Memory B cell (primary cell): ENCODE measurements around the gene RERE.

Experiments used
- ATAC-seq: fragments of 150-1000 bp; cut with Tn5 transposase; 2 replicates; pipeline ENCODE4 v1.10.0; 2021; ENCODE audit warnings: low read depth, mild to moderate bottlenecking, moderate library complexity
- DNase-seq, 2 donors: peaks; one replicate each; pipeline ENCODE4 v3.0.0; 2022; ENCODE audit warnings: low spot score in 2 of 2
- H3K27ac Mint-ChIP-seq: one replicate; pipeline ENCODE4 v1.8.0; 2022; ENCODE audit warnings: mild to moderate bottlenecking, moderate library complexity, mixed read lengths
- H3K27me3 Mint-ChIP-seq: one replicate; pipeline ENCODE4 v1.8.0; 2022; ENCODE audit warnings: mixed read lengths
- H3K36me3 Mint-ChIP-seq: one replicate; pipeline ENCODE4 v1.8.0; 2022; ENCODE audit warnings: mild to moderate bottlenecking, mixed read lengths
- H3K4me1 Mint-ChIP-seq: one replicate; pipeline ENCODE4 v1.8.0; 2022; ENCODE audit warnings: mixed read lengths
- H3K4me3 Mint-ChIP-seq: one replicate; pipeline ENCODE4 v1.8.0; 2022; ENCODE audit warnings: mild to moderate bottlenecking, moderate library complexity, mixed read lengths
- H3K9me3 Mint-ChIP-seq: one replicate; pipeline ENCODE4 v1.8.0; 2022; ENCODE audit warnings: mixed read lengths

Gene RERE

GRCh38 chr1:8352886-8353785 is 464.3 kb downstream of the RERE start:
- H3K27me3 Mint-ChIP-seq: peaks cover 2% of the 10 kb centered on the region
- DNase-seq (no peak), ATAC-seq (no peak)
- H3K9me3 Mint-ChIP-seq: no peaks in the 10 kb centered on the region
- peaks cover 4% of the 10 kb centered on the region for H3K4me1 Mint-ChIP-seq
- H3K4me3 Mint-ChIP-seq: no peak overlapping the region
- no peak overlapping the region for H3K27ac Mint-ChIP-seq
- H3K36me3 Mint-ChIP-seq: peaks cover 24% of the 10 kb centered on the region

DNA sequence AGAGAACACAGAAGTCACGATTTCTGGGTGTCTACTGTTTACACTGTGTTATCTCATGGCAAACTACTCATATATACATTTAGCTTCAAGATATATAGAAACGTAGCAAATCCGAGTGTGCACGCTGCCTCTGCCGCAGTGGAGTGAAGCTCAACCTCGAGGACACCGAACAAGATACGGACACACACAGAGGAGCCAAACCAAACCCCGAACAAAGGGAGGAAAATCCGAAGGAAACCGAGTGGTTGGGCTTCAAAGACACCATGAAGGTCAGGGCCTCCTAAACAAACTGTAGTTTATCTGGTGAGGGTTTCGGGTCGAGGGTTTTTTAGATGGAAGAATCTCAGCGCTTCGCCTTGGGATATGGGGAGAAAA is 465.0 kb downstream of the RERE start:
- Mint-ChIP-seq H3K4me3 (no peak overlapping the region), H3K36me3 (peaks cover 19% of the 10 kb centered on the region), H3K4me1 (peaks cover 4% of the 10 kb centered on the region), H3K27ac (no peak overlapping the region), H3K27me3 (peaks cover 2% of the 10 kb centered on the region), H3K9me3 (no peaks in the 10 kb centered on the region)
- ATAC-seq: no peak
- DNase-seq: no peak

- H3K27ac Mint-ChIP-seq: no peak overlapping the region
- peak; percentile 36 for ATAC-seq
- no peaks in the 10 kb centered on the region for H3K9me3 Mint-ChIP-seq
- H3K27me3 Mint-ChIP-seq: peaks cover 2% of the 10 kb centered on the region
- peak in 1 of 2 donors; percentile 12 for DNase-seq
- H3K4me1 Mint-ChIP-seq: peaks cover 4% of the 10 kb centered on the region
- H3K4me3 Mint-ChIP-seq: no peak overlapping the region
- peaks cover 17% of the 10 kb centered on the region for H3K36me3 Mint-ChIP-seq
These were observed 465.6 kb downstream of the RERE start for GRCh38 chr1:8351693-8352470.

DNA sequence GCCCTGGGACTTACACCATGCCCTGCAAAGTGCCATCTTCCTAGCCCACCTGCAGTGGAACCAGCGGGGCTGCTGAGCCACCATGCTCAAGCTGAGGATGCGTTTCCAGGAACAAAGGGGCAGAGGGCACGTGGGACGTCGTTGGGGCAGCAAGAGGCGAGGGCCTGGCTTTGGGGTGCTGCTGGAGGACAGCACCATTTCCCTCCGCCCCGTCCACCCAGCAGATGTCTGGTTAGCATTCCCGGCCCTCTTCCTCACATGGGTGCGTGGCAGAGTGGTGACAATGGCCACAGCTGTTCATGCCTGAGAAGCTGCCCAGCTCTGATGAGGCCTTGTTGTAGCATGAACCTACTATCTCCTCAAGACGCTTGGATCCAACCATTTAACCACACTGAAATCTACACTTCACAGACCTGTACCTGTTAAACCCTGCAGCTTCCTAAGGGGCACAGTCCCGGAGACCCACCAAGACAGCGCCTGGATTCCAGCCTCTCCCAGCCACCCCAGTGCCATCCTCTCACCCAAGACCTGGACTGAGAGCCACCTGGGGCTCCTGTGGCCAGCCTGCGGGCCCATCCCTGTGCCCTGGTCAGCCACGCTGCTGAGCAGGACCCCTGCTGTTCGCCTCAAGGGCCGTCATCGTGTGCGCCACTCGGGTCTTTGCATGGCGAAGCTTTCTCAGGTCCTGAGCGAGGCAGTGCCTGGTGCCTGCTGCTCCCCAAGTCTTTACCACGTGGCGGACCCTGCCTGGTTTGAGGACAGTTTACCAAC is 466.3 kb downstream of the RERE start:
- peaks cover 4% of the 10 kb centered on the region for H3K4me1 Mint-ChIP-seq
- peaks cover 13% of the 10 kb centered on the region for H3K36me3 Mint-ChIP-seq
- H3K4me3 Mint-ChIP-seq: no peak overlapping the region
- H3K9me3 Mint-ChIP-seq: no peaks in the 10 kb centered on the region
- DNase-seq: no peak
- H3K27me3 Mint-ChIP-seq: peaks cover 6% of the 10 kb centered on the region
- H3K27ac Mint-ChIP-seq: no peak overlapping the region
- no peak for ATAC-seq

- DNase-seq (no peak), ATAC-seq (no peak)
- Mint-ChIP-seq H3K4me1 (peaks cover 4% of the 10 kb centered on the region), H3K27ac (no peak overlapping the region), H3K27me3 (peaks cover 7% of the 10 kb centered on the region), H3K4me3 (no peak overlapping the region), H3K9me3 (no peaks in the 10 kb centered on the region), H3K36me3 (peaks cover 6% of the 10 kb centered on the region)
These were observed 467.5 kb downstream of the RERE start for GRCh38 chr1:8349961-8350360.

DNA sequence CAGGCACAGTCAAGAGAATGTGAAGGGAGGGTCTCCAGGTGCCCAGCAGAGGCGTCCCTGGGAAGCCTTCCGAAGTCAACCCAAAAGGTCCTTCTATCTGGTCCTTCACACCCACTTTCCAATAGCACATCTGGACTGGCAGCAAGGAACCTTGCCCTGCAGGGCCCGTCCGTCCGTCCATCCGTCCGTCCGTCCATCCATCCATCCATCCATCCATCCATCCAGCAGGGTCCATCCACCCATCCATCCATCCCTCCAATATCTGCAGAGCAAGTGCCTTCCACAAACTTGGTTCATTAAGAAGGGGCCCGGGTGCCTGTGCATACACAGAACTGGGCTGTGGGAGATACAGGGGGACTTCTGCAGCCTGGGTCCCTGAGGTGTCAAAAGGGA is 468.0 kb downstream of the RERE start:
- H3K27ac Mint-ChIP-seq: no peak overlapping the region
- H3K4me3 Mint-ChIP-seq: no peak overlapping the region
- DNase-seq (no peak), ATAC-seq (no peak)
- H3K4me1 Mint-ChIP-seq: peaks cover 4% of the 10 kb centered on the region
- H3K36me3 Mint-ChIP-seq: peaks cover 4% of the 10 kb centered on the region
- peaks cover 12% of the 10 kb centered on the region for H3K27me3 Mint-ChIP-seq
- no peaks in the 10 kb centered on the region for H3K9me3 Mint-ChIP-seq

DNA sequence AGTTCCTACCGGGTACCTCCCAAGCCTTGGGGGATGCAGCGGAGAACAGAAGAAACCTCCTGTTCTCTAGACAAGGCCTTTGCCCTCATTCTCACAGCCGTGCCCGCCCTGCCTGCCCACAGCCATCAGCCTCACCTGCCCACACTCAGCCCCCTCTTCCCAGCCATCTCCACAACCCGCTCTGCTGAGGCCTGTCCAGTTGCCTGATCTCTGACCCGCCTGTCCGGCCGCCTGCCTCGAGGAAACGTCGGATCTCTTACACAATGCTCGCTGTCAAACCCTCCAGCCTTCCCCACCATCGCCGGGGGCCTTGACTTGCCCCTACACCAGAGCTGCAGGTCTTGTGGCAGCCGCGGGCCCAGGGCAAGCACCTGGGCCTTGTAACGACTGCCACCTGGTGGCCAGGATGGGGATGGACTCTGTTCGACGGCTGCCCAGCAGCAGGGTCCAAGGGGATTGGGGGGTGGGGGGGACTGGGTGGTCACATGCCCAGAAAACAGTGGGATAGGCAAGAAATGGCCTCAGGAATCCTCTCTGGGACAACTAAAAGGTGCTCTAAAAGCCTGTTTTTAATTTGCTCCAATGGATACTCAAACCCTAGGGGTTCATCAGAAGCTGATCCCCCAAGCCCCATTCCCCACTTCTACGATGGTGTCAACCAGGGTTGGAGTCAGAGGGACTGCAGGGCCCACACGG is 468.5 kb downstream of the RERE start:
- H3K27me3 Mint-ChIP-seq: peaks cover 13% of the 10 kb centered on the region
- DNase-seq (peak; percentile 74 to 80), ATAC-seq (peak; percentile 84)
- no peak overlapping the region for H3K27ac Mint-ChIP-seq
- H3K4me1 Mint-ChIP-seq: peaks cover 4% of the 10 kb centered on the region
- H3K4me3 Mint-ChIP-seq: no peak overlapping the region
- no peaks in the 10 kb centered on the region for H3K9me3 Mint-ChIP-seq
- peaks cover 2% of the 10 kb centered on the region for H3K36me3 Mint-ChIP-seq

DNA sequence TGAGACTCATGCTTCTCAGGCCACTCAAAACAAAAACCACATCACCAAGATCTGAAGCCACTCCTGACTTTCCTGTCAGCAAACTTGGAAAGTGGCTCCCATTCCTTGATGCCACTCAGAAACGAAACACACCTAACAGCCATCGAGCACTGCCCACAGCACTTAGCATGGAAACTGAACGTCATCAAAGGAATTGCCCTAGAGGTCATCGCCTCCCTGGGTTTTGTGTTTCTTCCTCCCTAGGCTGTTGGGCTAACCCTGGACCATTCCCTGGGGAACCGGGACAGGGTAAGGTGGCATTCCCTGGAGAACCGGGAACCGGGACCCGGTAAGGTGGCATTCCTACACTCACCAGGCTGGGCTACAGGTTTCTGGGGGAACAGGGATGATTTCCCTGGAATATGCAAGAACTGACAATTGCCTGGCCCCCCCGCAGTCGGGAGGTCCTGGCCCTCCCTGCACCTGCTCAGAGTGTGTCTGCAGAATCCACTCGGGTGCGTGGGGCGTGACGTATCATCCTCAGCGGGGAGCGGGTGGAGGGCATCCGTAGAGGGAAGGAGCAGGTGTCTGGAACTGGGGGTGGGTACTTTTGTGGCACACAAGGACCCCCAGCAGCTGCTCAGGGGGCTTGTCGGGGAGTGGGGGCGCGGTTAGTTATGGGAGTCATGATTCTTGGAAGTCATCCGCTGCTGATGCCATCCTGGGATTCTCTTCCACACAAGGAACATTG is 469.2 kb downstream of the RERE start:
- H3K27me3 Mint-ChIP-seq: peaks cover 13% of the 10 kb centered on the region
- no peaks in the 10 kb centered on the region for H3K36me3 Mint-ChIP-seq
- no peak overlapping the region for H3K4me3 Mint-ChIP-seq
- DNase-seq (no peak), ATAC-seq (no peak)
- H3K9me3 Mint-ChIP-seq: no peaks in the 10 kb centered on the region
- peaks cover 4% of the 10 kb centered on the region for H3K4me1 Mint-ChIP-seq
- H3K27ac Mint-ChIP-seq: no peak overlapping the region

GRCh38 chr1:8347635-8348034 is 469.8 kb downstream of the RERE start:
- H3K4me3 Mint-ChIP-seq: no peak overlapping the region
- H3K36me3 Mint-ChIP-seq: no peaks in the 10 kb centered on the region
- no peak for ATAC-seq
- H3K27me3 Mint-ChIP-seq: peaks cover 13% of the 10 kb centered on the region
- no peak overlapping the region for H3K27ac Mint-ChIP-seq
- H3K4me1 Mint-ChIP-seq: peaks cover 4% of the 10 kb centered on the region
- no peak for DNase-seq
- no peaks in the 10 kb centered on the region for H3K9me3 Mint-ChIP-seq

DNA sequence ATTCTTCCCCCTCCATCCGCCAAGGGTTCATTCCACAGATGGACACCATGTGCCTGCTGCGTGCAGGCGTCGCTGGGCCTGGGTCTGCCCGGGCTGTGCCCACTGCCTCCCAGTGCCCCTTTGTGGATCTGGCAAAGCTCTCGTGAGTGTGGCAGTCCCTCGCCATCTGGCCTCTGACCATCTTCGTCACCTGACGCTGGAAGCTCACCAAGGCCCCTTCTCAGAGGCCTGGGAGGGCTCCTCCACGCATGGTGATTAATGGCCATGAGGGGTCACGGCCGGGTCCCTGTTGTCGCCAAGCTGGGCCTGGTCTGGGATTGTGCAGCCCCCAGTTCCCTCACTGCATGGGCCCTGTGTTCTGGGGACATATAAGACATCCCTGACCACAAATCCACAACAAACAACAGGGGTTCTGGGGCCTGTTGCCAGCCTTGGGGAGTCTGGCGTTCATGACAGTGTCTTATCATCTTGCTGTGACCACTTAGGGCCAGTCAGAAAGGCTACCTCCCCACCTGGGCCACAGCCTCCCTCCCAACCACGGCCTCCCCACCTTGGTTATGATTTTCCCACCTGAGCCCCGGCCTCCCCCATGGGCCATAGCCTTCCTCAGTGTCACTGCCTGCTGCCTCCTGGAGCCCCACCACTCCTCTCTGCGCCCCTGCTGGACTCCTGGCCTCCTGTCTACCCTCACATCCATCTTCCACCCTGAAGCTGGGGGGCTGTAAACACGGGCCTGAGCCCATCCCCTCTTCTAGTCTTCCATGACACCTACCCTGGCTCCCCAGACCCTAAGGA is 471.6 kb downstream of the RERE start:
- H3K4me3 Mint-ChIP-seq: no peak overlapping the region
- ATAC-seq (no peak), DNase-seq (no peak)
- no peaks in the 10 kb centered on the region for H3K36me3 Mint-ChIP-seq
- H3K4me1 Mint-ChIP-seq: peaks cover 4% of the 10 kb centered on the region
- peaks cover 13% of the 10 kb centered on the region for H3K27me3 Mint-ChIP-seq
- no peaks in the 10 kb centered on the region for H3K9me3 Mint-ChIP-seq
- H3K27ac Mint-ChIP-seq: no peak overlapping the region

DNA sequence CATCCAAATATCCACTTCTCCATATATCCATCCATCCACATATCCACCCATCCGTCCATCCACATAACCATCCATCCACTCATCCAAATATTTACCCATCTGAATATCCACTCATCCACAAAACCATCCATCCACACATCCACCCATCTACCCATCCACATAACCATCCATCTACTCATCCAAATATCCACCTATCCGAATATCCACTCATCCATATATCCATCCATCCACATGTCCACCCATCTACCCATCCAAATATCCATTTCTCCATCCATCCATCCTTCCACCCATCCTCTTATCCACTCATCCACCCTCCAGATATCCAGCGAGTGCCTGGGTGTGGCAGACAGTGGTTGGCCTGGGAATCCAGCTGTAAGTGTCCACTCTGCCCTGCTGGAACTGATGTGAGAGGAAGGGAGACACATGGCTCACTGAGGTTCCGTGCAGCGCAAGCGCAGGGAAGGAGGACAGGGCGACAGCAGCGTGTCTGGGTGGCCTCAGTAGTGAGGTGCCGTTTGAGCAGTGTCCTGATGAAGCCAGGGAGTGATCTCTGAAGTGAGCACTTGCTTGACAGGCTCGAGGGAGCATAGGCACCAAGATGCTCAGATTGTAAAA is 472.4 kb downstream of the RERE start:
- peaks cover 13% of the 10 kb centered on the region for H3K27me3 Mint-ChIP-seq
- no peak overlapping the region for H3K4me3 Mint-ChIP-seq
- no peak for ATAC-seq
- peaks cover 4% of the 10 kb centered on the region for H3K4me1 Mint-ChIP-seq
- DNase-seq: no peak
- no peak overlapping the region for H3K27ac Mint-ChIP-seq
- no peaks in the 10 kb centered on the region for H3K9me3 Mint-ChIP-seq
- no peaks in the 10 kb centered on the region for H3K36me3 Mint-ChIP-seq

GRCh38 chr1:8343464-8344001 is 473.9 kb downstream of the RERE start:
- Mint-ChIP-seq H3K27ac (no peak overlapping the region), H3K36me3 (no peaks in the 10 kb centered on the region), H3K4me3 (no peak overlapping the region), H3K9me3 (no peaks in the 10 kb centered on the region), H3K27me3 (peaks cover 10% of the 10 kb centered on the region), H3K4me1 (no peaks in the 10 kb centered on the region)
- DNase-seq (no peak), ATAC-seq (no peak)
